A549 (cell line): ENCODE results near the gene SLC27A2. TPM values are rescaled to one million over a fixed set of nuclear protein-coding genes. Genes with fewer than 3 reads are reported as not detected.
"Not testable (repeated sequence)": the region's sequence is repeated elsewhere in the genome, so short reads cannot be mapped to it uniquely, and the experiment has no call there.

Source experiments
- ATAC-seq, 2 experiments: fragments of 200-7000 bp in 1 of 2; fragments of >200 bp in 1 of 2; cut with Nextera tagmentation in 1 of 2; cut with Tn5 transposase in 1 of 2; 3 replicates each; pipeline versions ENCODE4 v1.8.0 to v1.9.1; 2018 to 2020; ENCODE audit warnings: mild to moderate bottlenecking in 1 of 2, moderate library complexity in 1 of 2
- CTCF ChIA-PET: fragments of 300-600 bp; sonication (Branson Sonifier 250); formaldehyde crosslinking; extraction: SDS; loops from one replicate; lab custom pipeline; 2021; ENCODE audit warnings: antibody characterized with exemption, inconsistent platforms; lab: Yijun Ruan, JAX
- POLR2A ChIA-PET: fragments of 350-600 bp; formaldehyde crosslinking; extraction: SDS; loops from one replicate; lab custom pipeline; 2021; ENCODE audit warnings: antibody characterized with exemption, inconsistent platforms; lab: Yijun Ruan, JAX
- DNase-seq, 2 experiments: peaks; one replicate each; pipeline versions ENCODE4 v3.0.0 to v3.0.0-alpha.2; 2011 to 2016; ENCODE audit warnings: low read depth in 1 of 2, low spot score in 1 of 2
- FAIRE-seq: peaks from 2 replicates; lab custom pipeline; 2011; peaks lifted over from hg19 to GRCh38; lab: Jason Lieb, UNC
- H3K27ac ChIP-seq, 2 experiments: fragments of >200 bp; sonication (Bioruptor Twin); formaldehyde crosslinking; 3 replicates each; pipeline ENCODE4 v1.5.1; 2016 to 2017
- H3K4me1 ChIP-seq: fragments of >200 bp; sonication (Bioruptor Twin); formaldehyde crosslinking; 3 replicates; pipeline ENCODE4 v1.6.1; 2016
- H3K4me2 ChIP-seq: fragments of >200 bp; sonication (Bioruptor Twin); formaldehyde crosslinking; 3 replicates; pipeline ENCODE4 v1.6.1; 2016
- H3K4me3 ChIP-seq: fragments of >200 bp; sonication (Bioruptor Twin); formaldehyde crosslinking; 3 replicates; pipeline ENCODE4 v1.5.1; 2016
- H3K9me3 ChIP-seq: fragments of >200 bp; sonication (Bioruptor Twin); formaldehyde crosslinking; 3 replicates; pipeline ENCODE4 v1.6.1; 2016
- CBX2 ChIP-seq: fragments of 200-600 bp; sonication (generic); IDR thresholded peaks from 2 replicates; pipeline ENCODE4 v1.6.1; 2016; ENCODE audit warnings: low read depth, mild to moderate bottlenecking, borderline replicate concordance
- CBX8 ChIP-seq: fragments of 200-600 bp; sonication (generic); IDR thresholded peaks from 2 replicates; pipeline ENCODE4 v1.6.1; 2016
- CTCF ChIP-seq: fragments of >200 bp; sonication (Bioruptor Twin); formaldehyde crosslinking; IDR thresholded peaks from 3 replicates; pipeline ENCODE4 v1.5.1; 2016
- ELK1 ChIP-seq: fragments of 150-350 bp; IDR thresholded peaks from 2 replicates; pipeline ENCODE4 v1.6.1; 2014; ENCODE audit warnings: low read depth, mild to moderate bottlenecking, low read length
- EP300 ChIP-seq, 2 experiments: fragments of >200 bp; sonication (Bioruptor Twin); formaldehyde crosslinking; IDR thresholded peaks; 2 replicates in 1 of 2; 3 replicates in 1 of 2; pipeline ENCODE4 v1.6.1; 2016 to 2017
- FOSB ChIP-seq: fragments of 250-450 bp; sonication (Bioruptor Pico); IDR thresholded peaks from 2 replicates; pipeline ENCODE4 v1.5.0; 2020; ENCODE audit warnings: mild to moderate bottlenecking, moderate library complexity
- GATA3 ChIP-seq: IDR thresholded peaks from 2 replicates; pipeline ENCODE4 v1.6.1; 2012; ENCODE audit warnings: borderline replicate concordance
- HEYL ChIP-seq: fragments of 250-450 bp; sonication (Bioruptor Pico); IDR thresholded peaks from 2 replicates; pipeline ENCODE4 v1.8.0; 2021; ENCODE audit warnings: mild to moderate bottlenecking, moderate library complexity
- HOXA7 ChIP-seq: fragments of 250-450 bp; sonication (Bioruptor Pico); IDR thresholded peaks from 2 replicates; pipeline ENCODE4 v1.5.0; 2020; ENCODE audit warnings: mild to moderate bottlenecking, moderate library complexity
- HOXB13 ChIP-seq: fragments of 250-450 bp; sonication (Bioruptor Pico); IDR thresholded peaks from 2 replicates; pipeline ENCODE4 v1.5.0; 2020; ENCODE audit warnings: low read depth, mild to moderate bottlenecking, moderate library complexity
- HOXB5 ChIP-seq: fragments of 250-450 bp; sonication (Bioruptor Pico); IDR thresholded peaks from 2 replicates; pipeline ENCODE4 v1.5.0; 2020; ENCODE audit warnings: mild to moderate bottlenecking, moderate library complexity
- JUN ChIP-seq, 2 experiments: fragments of >200 bp; sonication (Bioruptor Twin); formaldehyde crosslinking; IDR thresholded peaks; 2 replicates in 1 of 2; 3 replicates in 1 of 2; pipeline ENCODE4 v1.6.1; 2016 to 2017
- JUNB ChIP-seq: fragments of >200 bp; sonication (Bioruptor Twin); formaldehyde crosslinking; IDR thresholded peaks from 2 replicates; pipeline ENCODE4 v1.6.1; 2016
- KDM5A ChIP-seq: fragments of 200-600 bp; sonication (generic); IDR thresholded peaks from 2 replicates; pipeline ENCODE4 v1.6.1; 2016; ENCODE audit warnings: antibody characterized with exemption, mild to moderate bottlenecking
- MAX ChIP-seq: IDR thresholded peaks from 2 replicates; pipeline ENCODE4 v1.6.1; 2012
- MAZ ChIP-seq: fragments of 150-350 bp; IDR thresholded peaks from 2 replicates; pipeline ENCODE4 v1.6.1; 2014; ENCODE audit warnings: antibody characterized with exemption, low read depth, low read length, borderline replicate concordance
- NFE2L2 ChIP-seq: fragments of 150-350 bp; conservative IDR thresholded peaks from 2 replicates; pipeline ENCODE4 v1.6.1; 2014; ENCODE audit warnings: low read length
- NR3C1 ChIP-seq: fragments of >200 bp; sonication (Bioruptor Twin); formaldehyde crosslinking; IDR thresholded peaks from 3 replicates; pipeline ENCODE4 v1.6.1; 2017
- PBX3 ChIP-seq: IDR thresholded peaks from 2 replicates; pipeline ENCODE4 v1.6.1; 2012
- PHF8 ChIP-seq: fragments of 200-600 bp; sonication (generic); IDR thresholded peaks from 2 replicates; pipeline ENCODE4 v1.6.1; 2016; ENCODE audit warnings: low read depth, mild to moderate bottlenecking, antibody characterized with exemption, moderate library complexity, borderline replicate concordance
- RAD21 ChIP-seq, 2 experiments: fragments of >200 bp in 1 of 2; sonication (Bioruptor Twin) in 1 of 2; formaldehyde crosslinking in 1 of 2; IDR thresholded peaks in 1 of 2; conservative IDR thresholded peaks in 1 of 2; 2 replicates in 1 of 2; 3 replicates in 1 of 2; pipeline ENCODE4 v1.6.1; 2012 to 2018; ENCODE audit warnings: inconsistent platforms in 1 of 2
- RCOR1 ChIP-seq: fragments of 150-350 bp; IDR thresholded peaks from 2 replicates; pipeline ENCODE4 v1.6.1; 2014; ENCODE audit warnings: antibody characterized with exemption, low read length, low read depth
- RFX5 ChIP-seq: fragments of 450-650 bp; IDR thresholded peaks from 2 replicates; pipeline ENCODE4 v1.7.1; 2014; ENCODE audit warnings: antibody characterized with exemption, mild to moderate bottlenecking, moderate library complexity
- SMC3 ChIP-seq: fragments of >200 bp; sonication (Bioruptor Twin); formaldehyde crosslinking; IDR thresholded peaks from 3 replicates; pipeline ENCODE4 v1.6.1; 2018; ENCODE audit warnings: inconsistent platforms
- ZC3H11A ChIP-seq: fragments of 450-650 bp; IDR thresholded peaks from 2 replicates; pipeline ENCODE4 v1.6.1; 2014; ENCODE audit warnings: antibody characterized with exemption, mild to moderate bottlenecking
- ZFP36 ChIP-seq: fragments of 450-650 bp; IDR thresholded peaks from 2 replicates; pipeline ENCODE4 v1.6.1; 2014; ENCODE audit warnings: borderline replicate concordance; ENCODE audit not compliant: partially characterized antibody
- ZNF302 ChIP-seq: fragments of 250-450 bp; sonication (Bioruptor Pico); IDR thresholded peaks from 2 replicates; pipeline ENCODE4 v1.9.0; 2021; ENCODE audit warnings: inconsistent platforms, mild to moderate bottlenecking, moderate library complexity
- ZSCAN20 ChIP-seq: fragments of 250-450 bp; sonication (Bioruptor Pico); IDR thresholded peaks from 2 replicates; pipeline ENCODE4 v1.8.0; 2022; ENCODE audit warnings: mild to moderate bottlenecking, moderate library complexity
- WGBS: methylation state at CpG from one replicate; pipeline ENCODE4 v1.1.6; 2017; ENCODE audit errors: missing lambda C conversion rate; 5-methylcytosine and 5-hydroxymethylcytosine counted together
- polyA plus RNA-seq, 4 experiments: library from polyadenylated mRNA; depleted of rRNA in 3 of 4; stranded (reverse); fragments of >200 nt; fragmentation: RNase III in 1 of 4; extraction: RNeasy Plus Mini Kit Qiagen cat#74134 plus additional on column Dnase treatment in 1 of 4; gene quantifications; 2 replicates in 3 of 4; 3 replicates in 1 of 4; pipeline ENCODE4 v1.2.3, GENCODE V29; 2011 to 2017

The SLC27A2 gene
- polyA plus RNA-seq, 2 of the 4 experiments (the other 2 are of a cell fraction), result 36.0 to 44.1 TPM

GRCh38 chr15:50150349-50150748 lies 31.6 kb upstream of the SLC27A2 start:
- H3K4me3 ChIP-seq, result no peak overlapping the region
- no peak overlapping the region for H3K4me2 ChIP-seq
- no peak for FAIRE-seq
- no peak for DNase-seq
- TF ChIP-seq NFE2L2 (no peak), ZFP36 (no peak), GATA3 (no peak), RCOR1 (no peak), MAZ (no peak), PHF8 (no peak), HEYL (CRISPR knock-in tag) (no peak)
- WGBS, result 78% methylated on average over 3 of the region's 3 CpGs
- peaks cover 23% of the 10 kb centered on the region; the same call in 2 of the 3 replicates for H3K4me1 ChIP-seq
- ChIA-PET CTCF (interaction anchor here (0.6 to 5.8 kb wide), 9 partner anchors 8 to 1580 kb away, joined by 3 to 40 read pairs (median 4); partner anchors contain the start of gene SLC27A2), POLR2A (no interaction called here)
- no peak overlapping the region for H3K27ac ChIP-seq
- no peaks in the 10 kb centered on the region for H3K9me3 ChIP-seq
- ATAC-seq, result no peak

- ATAC-seq (no peak), FAIRE-seq (no peak)
- Histone ChIP-seq H3K4me3 (no peak overlapping the region), H3K4me2 (no peak overlapping the region)
- CTCF ChIA-PET, result interaction anchor here (0.6 to 5.8 kb wide), 10 partner anchors 9 to 1290 kb away, joined by 3 to 40 read pairs (median 4); partner anchors contain the start of gene SLC27A2
- TF ChIP-seq EP300 (IDR thresholded peaks at IDR 0.05) (no peak), NFE2L2 (no peak), NR3C1 (no peak), ZNF302 (no peak), CBX8 (no peak), RFX5 (no peak), ELK1 (no peak), HOXA7 (CRISPR knock-in tag) (no peak), KDM5A (no peak), HOXB5 (CRISPR knock-in tag) (no peak), ZC3H11A (no peak), RCOR1 (no peak), GATA3 (no peak), PBX3 (no peak), HOXB13 (CRISPR knock-in tag) (no peak), SMC3 (no peak), FOSB (CRISPR knock-in tag) (no peak), MAX (no peak), JUNB (no peak), CBX2 (no peak)
- TF ChIP-seq, all 56 proteins: peak for 0
- no peak for DNase-seq
- Histone ChIP-seq H3K9me3 (no peaks in the 10 kb centered on the region), H3K4me1 (peaks cover 19% of the 10 kb centered on the region; the same call in 2 of the 3 replicates), H3K27ac (no peak overlapping the region)
- POLR2A ChIA-PET, result interaction anchor here (0.6 to 1.3 kb wide), 4 partner anchors 16 to 1586 kb away, joined by 5 to 9 read pairs (median 6); partner anchors contain the start of genes GABPB1 and LYSMD2
Measured at GRCh38 chr15:50150851-50151250, 31.1 kb upstream of the SLC27A2 start.

- H3K9me3 ChIP-seq, result no peaks in the 10 kb centered on the region
- TF ChIP-seq CTCF (0 out of 3 replicates have a peak, but pooled peaks have one; percentile 6), ZSCAN20 (no peak), JUN (IDR thresholded peaks at IDR 0.05) (no peak), RAD21 (conservative IDR thresholded peaks at IDR 0.05 in 1 of 2, IDR thresholded peaks at IDR 0.05 in 1 of 2) (peak in 1 of 2 experiments; percentile 32; a peak in 2 of 5 replicates)
- peaks cover 17% of the 10 kb centered on the region; the same call in 2 of the 3 replicates for H3K4me1 ChIP-seq
- 93% methylated on average over 2 of the region's 2 CpGs for WGBS
- FAIRE-seq (no peak), DNase-seq (no peak), ATAC-seq (peak; percentile 62 to 67; a peak in 2 of 6 replicates)
- H3K27ac ChIP-seq, result no peak overlapping the region
- ChIA-PET POLR2A (interaction anchor here (0.6 to 1.3 kb wide), 3 partner anchors 15 to 1586 kb away, joined by 5 to 9 read pairs (median 6); partner anchors contain the start of genes GABPB1 and LYSMD2), CTCF (interaction anchor here (0.6 to 5.8 kb wide), 12 partner anchors 9 to 1290 kb away, joined by 3 to 40 read pairs (median 4); partner anchors contain the start of gene SLC27A2)
- H3K4me3 ChIP-seq, result no peak overlapping the region
- H3K4me2 ChIP-seq, result no peak overlapping the region
Measured at GRCh38 chr15:50151476-50151875, 30.5 kb upstream of the SLC27A2 start.

GRCh38 chr15:50158236-50158635 lies 23.8 kb upstream of the SLC27A2 start:
- DNase-seq, POLR2A ChIA-PET, H3K4me2 ChIP-seq, FAIRE-seq, ATAC-seq, H3K27ac ChIP-seq, H3K9me3 ChIP-seq, H3K4me3 ChIP-seq: not testable (repeated sequence)
- H3K4me1 ChIP-seq, result peaks cover 12% of the 10 kb centered on the region
- 85% methylated on average over 14 of the region's 28 CpGs for WGBS
- CTCF ChIA-PET, result interaction anchor here (2.1 kb wide), 1 partner anchor 13 kb away, joined by 10 read pairs; no protein-coding TSS in a partner anchor
